GM12891 (cell line): ENCODE data around the gene KXD1.

Experiments
- DNase-seq: peaks from one replicate; pipeline ENCODE4 v3.0.0; 2011; ENCODE audit warnings: low spot score; ENCODE audit not compliant: insufficient read length
- FAIRE-seq: peaks from 2 replicates; lab custom pipeline; 2011; peaks lifted over from hg19 to GRCh38; lab: Jason Lieb, UNC
- PAX5 ChIP-seq: IDR thresholded peaks from 2 replicates; pipeline ENCODE4 v1.6.1; 2011; ENCODE audit warnings: low read length, moderate library complexity, mild to moderate bottlenecking; ENCODE audit not compliant: insufficient read depth, severe bottlenecking
- POLR2A ChIP-seq: IDR thresholded peaks from 2 replicates; pipeline ENCODE4 v1.6.1; 2011; ENCODE audit warnings: low read depth, low read length, control low read depth
- POLR2AphosphoS5 ChIP-seq: IDR thresholded peaks from 2 replicates; pipeline ENCODE4 v1.6.1; 2011; ENCODE audit warnings: low read depth, low read length, control low read depth
- POU2F2 ChIP-seq: IDR thresholded peaks from 2 replicates; pipeline ENCODE4 v1.6.1; 2011; ENCODE audit warnings: low read depth, mild to moderate bottlenecking, control low read depth, low read length, moderate library complexity
- SPI1 ChIP-seq: IDR thresholded peaks from 2 replicates; pipeline ENCODE4 v1.6.1; 2011; ENCODE audit warnings: low read depth, low read length, control low read depth
- TAF1 ChIP-seq: IDR thresholded peaks from 2 replicates; pipeline ENCODE4 v1.6.1; 2011; ENCODE audit warnings: low read depth, low read length, control low read depth

Gene KXD1

GRCh38 chr19:18613589-18614234, 56.0 kb downstream of the KXD1 start:
- DNase-seq (no peak), FAIRE-seq (no peak)
- TF ChIP-seq POU2F2 (no peak), TAF1 (no peak), POLR2A (no peak), SPI1 (no peak), POLR2AphosphoS5 (no peak), PAX5 (no peak)

GRCh38 chr19:18616023-18616422, 58.4 kb downstream of the KXD1 start:
- no peak for FAIRE-seq
- TF ChIP-seq POLR2AphosphoS5 (no peak), PAX5 (no peak), TAF1 (no peak), SPI1 (no peak), POLR2A (no peak), POU2F2 (no peak)

GRCh38 chr19:18617562-18617961, 59.9 kb downstream of the KXD1 start:
- FAIRE-seq, result no peak
- no peak for DNase-seq
- TF ChIP-seq POLR2A (no peak), SPI1 (no peak), POLR2AphosphoS5 (no peak)

More at GRCh38 chr19:18616023-18616422, 58.4 kb downstream of the KXD1 start:
- DNase-seq, result no peak

- no peak for FAIRE-seq
- DNase-seq, result no peak
- TF ChIP-seq TAF1, result no peak
- TF ChIP-seq SPI1, result no peak
- TF ChIP-seq PAX5, result no peak
Measured at GRCh38 chr19:18618236-18618635, 60.6 kb downstream of the KXD1 start.
